ENCODE data around the gene PICK1.

DNA sequence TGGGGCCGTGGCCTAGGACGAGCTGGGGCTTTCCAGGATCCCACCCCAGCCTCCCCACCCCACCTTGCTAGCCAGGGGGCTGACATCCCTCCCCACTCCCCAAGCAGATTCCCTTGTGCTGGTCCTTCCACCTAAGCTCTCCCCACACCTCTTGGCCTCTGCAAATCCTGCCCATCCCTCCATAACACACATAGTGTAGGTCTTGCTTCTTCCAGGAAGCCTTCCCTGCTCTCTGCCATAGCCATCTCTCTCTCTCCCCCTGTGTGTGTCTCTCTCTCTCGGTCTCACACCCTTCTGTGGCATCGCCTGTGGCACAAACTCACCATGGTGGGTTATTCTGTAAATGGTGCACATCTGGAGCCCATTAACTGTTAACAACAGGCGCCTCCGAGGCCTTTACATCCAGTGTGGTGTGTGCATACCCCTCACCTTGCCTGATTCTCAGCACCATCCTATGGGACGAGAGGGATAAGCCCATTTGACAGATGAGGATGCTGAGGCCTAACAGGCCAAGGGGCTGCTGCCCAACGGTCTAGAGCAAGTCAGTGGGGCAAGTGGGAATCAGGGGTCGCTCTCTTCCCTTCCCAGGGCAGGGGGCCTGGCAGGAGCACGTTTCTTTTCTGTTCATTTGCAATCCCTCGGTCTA, 22.2 kb upstream of the PICK1 start:
- TF ChIP-seq CTCF (IDR thresholded peaks at IDR 0.05; ENCODE audit: insufficient read depth, low read depth, low read length) (no peak), EZH2 (IDR thresholded peaks at IDR 0.05; ENCODE audit: insufficient read depth, low read length) (no peak)

All from astrocyte (in vitro differentiated cells and primary cell).